IgD-negative memory B cell (primary cell): ENCODE results near the gene DNASE1L3. TPM values are rescaled to one million over a fixed set of nuclear protein-coding genes. Genes with fewer than 3 reads are reported as not detected.
"Not testable (repeated sequence)": the region's sequence is repeated elsewhere in the genome, so short reads cannot be mapped to it uniquely, and the experiment has no call there.

Source experiments
- H3K27ac Mint-ChIP-seq, 3 donors: one replicate each; pipeline ENCODE4 v1.8.0; 2020 to 2022; ENCODE audit warnings: mild to moderate bottlenecking in 3 of 3, mixed read lengths in 3 of 3, moderate library complexity in 1 of 3
- H3K27me3 Mint-ChIP-seq: one replicate; pipeline ENCODE4 v1.8.0; 2021; ENCODE audit warnings: mixed read lengths
- H3K36me3 Mint-ChIP-seq: one replicate; pipeline ENCODE4 v1.8.0; 2020; ENCODE audit warnings: mild to moderate bottlenecking, mixed read lengths
- H3K4me1 Mint-ChIP-seq, 3 donors: one replicate each; pipeline ENCODE4 v1.8.0; 2020 to 2022; ENCODE audit warnings: mixed read lengths in 3 of 3, mild to moderate bottlenecking in 1 of 3
- H3K4me3 Mint-ChIP-seq, 4 donors: one replicate each; pipeline ENCODE4 v1.8.0; 2020 to 2022; ENCODE audit warnings: mild to moderate bottlenecking in 4 of 4, mixed read lengths in 4 of 4, moderate library complexity in 3 of 4
- H3K9me3 Mint-ChIP-seq, 3 donors: one replicate each; pipeline ENCODE4 v1.8.0; 2020 to 2021; ENCODE audit warnings: mixed read lengths in 3 of 3, mild to moderate bottlenecking in 1 of 3
- polyA plus RNA-seq: library from polyadenylated mRNA; unstranded; fragments of 300-500 nt; fragmentation: Illumina TruSeq; gene quantifications from one replicate; pipeline ENCODE4 v1.2.3, GENCODE V29; 2021

The DNASE1L3 gene
- polyA plus RNA-seq, 1 donor from 2014 or later, result 1.7 TPM

- Mint-ChIP-seq H3K27me3 (no peaks in the 10 kb centered on the region), H3K4me1 (peaks cover 17 to 39% (median 33%) of the 10 kb centered on the region in 3 donors), H3K9me3 (no peaks in the 10 kb centered on the region), H3K4me3 (peak overlapping the region in 1 of 4 donors; percentile 70), H3K36me3 (peaks cover 4% of the 10 kb centered on the region), H3K27ac (peak overlapping the region in 1 of 3 donors; percentile 73)
These were observed 30.7 kb upstream of the DNASE1L3 start for GRCh38 chr3:58241306-58242044.

GRCh38 chr3:58238830-58239229 lies 28.1 kb upstream of the DNASE1L3 start:
- Mint-ChIP-seq H3K27me3 (no peaks in the 10 kb centered on the region), H3K4me1 (peaks cover 21 to 40% (median 32%) of the 10 kb centered on the region in 3 donors), H3K27ac (peak overlapping the region; percentile 47 to 76 (median 73)), H3K36me3 (peaks cover 4% of the 10 kb centered on the region), H3K4me3 (peak overlapping the region; percentile 89 to 97 (median 93)), H3K9me3 (no peaks in the 10 kb centered on the region)

- H3K27ac Mint-ChIP-seq, result peak overlapping the region; percentile 73 to 78 (median 76)
- H3K36me3 Mint-ChIP-seq, result peaks cover 3% of the 10 kb centered on the region
- peaks cover 18 to 43% (median 31%) of the 10 kb centered on the region in 3 donors for H3K4me1 Mint-ChIP-seq
- H3K9me3 Mint-ChIP-seq, result no peaks in the 10 kb centered on the region
- peak overlapping the region; percentile 89 to 97 (median 93) for H3K4me3 Mint-ChIP-seq
- no peaks in the 10 kb centered on the region for H3K27me3 Mint-ChIP-seq
These were observed 27.3 kb upstream of the DNASE1L3 start for GRCh38 chr3:58237941-58238681.

GRCh38 chr3:58237238-58237940 lies 26.6 kb upstream of the DNASE1L3 start, which contains the start of gene ABHD6:
ABHD6 (plus strand) TSS chr3:58237792; CDS start chr3:58256587, 18,795 bp downstream.
- Mint-ChIP-seq H3K36me3 (peaks cover 1% of the 10 kb centered on the region), H3K27ac (peak within 1 kb of the TSS; percentile 73 to 95 (median 92)), H3K27me3 (no peaks in the 10 kb centered on the region), H3K4me3 (peak within 1 kb of the TSS; percentile 89 to 97 (median 93)), H3K4me1 (peaks cover 23 to 49% (median 38%) of the 10 kb centered on the region in 3 donors), H3K9me3 (no peaks in the 10 kb centered on the region)

DNA sequence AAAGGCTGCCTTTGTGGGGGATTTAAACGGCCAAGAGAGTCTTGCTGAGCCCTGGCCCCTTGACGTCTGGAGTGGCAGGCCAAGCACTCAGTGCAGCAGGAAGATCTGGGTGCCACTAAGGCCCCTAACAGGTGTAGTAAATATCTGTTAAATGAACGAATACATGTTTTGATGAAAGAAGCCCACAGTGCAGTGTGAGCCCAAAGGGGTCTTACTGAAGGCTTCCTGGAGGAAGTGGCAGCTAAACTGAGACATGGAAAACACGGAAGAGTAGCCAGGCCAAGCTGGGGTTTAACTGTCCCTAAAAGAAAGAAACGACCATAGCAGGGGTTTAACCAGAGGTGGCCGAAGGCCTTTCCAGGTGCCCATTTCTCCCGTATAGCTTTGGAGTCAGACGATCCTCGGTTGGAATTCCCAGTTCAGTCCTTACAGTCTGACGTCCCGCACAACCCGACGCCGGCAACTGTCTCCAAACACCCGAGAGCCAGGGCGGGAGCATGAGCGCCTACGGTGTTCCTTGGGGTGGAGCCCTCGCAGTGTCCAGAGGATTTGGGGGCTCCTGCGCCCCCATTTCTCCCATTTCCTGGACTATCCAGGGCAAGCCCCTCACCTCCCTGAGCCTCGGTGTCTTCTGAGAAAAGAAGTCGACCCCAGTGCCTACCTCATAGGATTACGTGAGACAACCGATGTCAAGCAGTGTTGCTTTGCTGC lies 25.9 kb upstream of the DNASE1L3 start:
- Mint-ChIP-seq H3K27ac (peak overlapping the region; percentile 73 to 95 (median 92)), H3K9me3 (no peaks in the 10 kb centered on the region), H3K4me3 (peak overlapping the region; percentile 89 to 97 (median 92)), H3K4me1 (peaks cover 26 to 46% (median 34%) of the 10 kb centered on the region in 3 donors), H3K27me3 (no peaks in the 10 kb centered on the region), H3K36me3 (no peaks in the 10 kb centered on the region)

DNA sequence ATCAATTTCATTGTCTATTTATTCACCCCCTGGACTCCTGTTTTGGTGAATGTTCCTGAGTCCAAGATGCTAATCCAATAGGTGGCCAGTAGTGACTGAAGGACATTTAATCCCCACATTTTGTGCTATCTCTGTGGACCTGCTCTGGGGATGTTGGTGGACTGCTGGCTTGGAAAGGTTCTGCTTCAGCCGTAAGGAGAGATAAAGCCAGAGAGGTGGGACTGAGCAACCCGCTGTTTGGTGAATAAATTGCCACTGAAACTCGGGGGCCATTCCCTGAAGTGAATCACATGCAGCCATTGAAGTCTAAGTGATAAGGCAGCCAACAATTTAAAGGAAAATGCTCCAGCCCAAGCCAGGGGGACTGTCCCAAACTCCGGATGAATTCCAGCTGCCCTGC lies 25.2 kb upstream of the DNASE1L3 start:
- Mint-ChIP-seq H3K27me3 (no peaks in the 10 kb centered on the region), H3K9me3 (no peaks in the 10 kb centered on the region), H3K4me3 (peak overlapping the region in 2 of 4 donors; percentile 89 to 96), H3K4me1 (peaks cover 33 to 46% (median 35%) of the 10 kb centered on the region in 3 donors), H3K36me3 (no peaks in the 10 kb centered on the region), H3K27ac (no peak overlapping the region)

DNA sequence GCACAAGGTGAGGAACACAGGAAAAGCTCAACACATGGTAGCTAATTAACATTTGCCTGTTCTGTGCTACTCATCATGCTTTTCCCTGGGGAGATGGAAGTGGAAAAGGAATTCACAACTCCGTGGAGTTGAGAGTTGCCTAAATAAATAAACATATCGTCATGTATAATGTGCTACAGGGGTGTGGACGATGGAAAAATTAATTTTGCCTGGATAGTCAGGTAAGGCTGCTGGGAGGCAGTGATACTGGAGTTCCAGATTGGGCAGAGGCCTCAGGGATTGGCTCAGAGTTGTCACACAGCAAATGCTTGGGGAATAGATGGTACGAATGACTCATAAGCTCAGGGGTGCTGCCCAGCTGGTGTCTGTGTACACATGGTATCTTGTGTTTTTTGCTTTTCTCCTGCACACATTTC lies 23.8 kb upstream of the DNASE1L3 start:
- Mint-ChIP-seq H3K9me3 (no peaks in the 10 kb centered on the region), H3K4me3 (peak overlapping the region in 1 of 4 donors; percentile 89), H3K4me1 (peaks cover 32 to 44% (median 33%) of the 10 kb centered on the region in 3 donors), H3K27ac (peak overlapping the region in 2 of 3 donors; percentile 36 to 61), H3K27me3 (no peaks in the 10 kb centered on the region), H3K36me3 (no peaks in the 10 kb centered on the region)

DNA sequence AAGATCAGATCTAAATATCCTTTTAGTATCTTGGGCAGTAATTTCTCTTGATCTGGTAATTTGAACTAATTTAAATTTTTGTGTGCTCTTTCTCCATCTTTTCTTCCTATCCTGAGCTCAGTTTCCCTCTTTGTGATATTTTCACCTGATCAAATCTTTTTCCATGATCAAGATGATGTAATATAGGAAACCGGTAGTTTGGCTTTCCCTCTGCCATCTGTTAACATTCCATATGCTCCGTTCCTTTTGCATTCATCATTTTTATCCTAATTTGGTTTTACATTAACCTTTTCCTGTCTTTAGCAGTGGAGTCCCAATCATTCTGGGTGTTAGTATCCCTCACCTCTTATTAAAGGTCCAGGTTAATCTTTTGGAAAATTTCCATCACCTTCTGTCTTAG lies 20.9 kb upstream of the DNASE1L3 start:
- H3K4me3 Mint-ChIP-seq, result peak overlapping the region in 1 of 4 donors; percentile 46
- H3K27ac Mint-ChIP-seq, result no peak overlapping the region
- H3K27me3 Mint-ChIP-seq, result peaks cover 2% of the 10 kb centered on the region
- no peaks in the 10 kb centered on the region for H3K36me3 Mint-ChIP-seq
- peaks cover 0 to 1% (median 0%) of the 10 kb centered on the region in 3 donors for H3K9me3 Mint-ChIP-seq
- H3K4me1 Mint-ChIP-seq, result peaks cover 25 to 39% (median 27%) of the 10 kb centered on the region in 3 donors

DNA sequence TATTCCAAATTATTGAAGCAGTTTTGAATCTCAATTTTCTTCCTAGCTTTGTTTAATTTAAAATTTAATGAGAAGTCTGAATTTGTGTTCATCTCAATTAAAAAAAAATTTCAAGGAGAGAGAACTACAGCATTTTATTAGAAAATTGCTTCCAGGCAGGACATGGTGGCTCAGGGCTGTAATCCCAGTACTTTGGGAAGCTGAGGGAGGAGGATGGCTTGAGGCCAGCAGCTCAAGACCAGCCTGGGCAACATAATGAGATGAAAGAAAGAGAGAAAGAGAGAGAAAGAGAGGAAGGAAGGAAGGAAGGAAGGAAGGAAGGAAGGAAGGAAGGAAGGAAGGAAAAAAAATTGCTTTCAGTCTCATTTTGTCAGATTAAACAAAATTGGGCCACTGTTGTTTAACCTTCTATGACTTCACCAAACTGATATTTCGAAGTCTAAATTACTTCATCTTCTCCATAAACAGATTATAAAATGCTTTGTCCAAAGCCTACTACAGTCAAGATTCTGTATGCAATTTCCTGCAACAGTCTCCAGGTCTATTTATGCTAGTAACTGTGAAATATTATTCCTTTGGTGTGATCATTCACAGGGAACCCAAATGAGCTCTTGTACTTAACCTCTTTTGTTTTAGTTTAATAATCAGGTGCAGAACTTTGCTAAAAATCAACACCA lies 20.2 kb upstream of the DNASE1L3 start:
- H3K4me1 Mint-ChIP-seq, result peaks cover 25 to 35% (median 27%) of the 10 kb centered on the region in 3 donors
- H3K27me3 Mint-ChIP-seq, result peaks cover 2% of the 10 kb centered on the region
- H3K9me3 Mint-ChIP-seq, result peaks cover 0 to 1% (median 0%) of the 10 kb centered on the region in 3 donors
- no peak overlapping the region for H3K27ac Mint-ChIP-seq
- H3K36me3 Mint-ChIP-seq, result no peaks in the 10 kb centered on the region
- peak overlapping the region in 1 of 4 donors; percentile 46 for H3K4me3 Mint-ChIP-seq

DNA sequence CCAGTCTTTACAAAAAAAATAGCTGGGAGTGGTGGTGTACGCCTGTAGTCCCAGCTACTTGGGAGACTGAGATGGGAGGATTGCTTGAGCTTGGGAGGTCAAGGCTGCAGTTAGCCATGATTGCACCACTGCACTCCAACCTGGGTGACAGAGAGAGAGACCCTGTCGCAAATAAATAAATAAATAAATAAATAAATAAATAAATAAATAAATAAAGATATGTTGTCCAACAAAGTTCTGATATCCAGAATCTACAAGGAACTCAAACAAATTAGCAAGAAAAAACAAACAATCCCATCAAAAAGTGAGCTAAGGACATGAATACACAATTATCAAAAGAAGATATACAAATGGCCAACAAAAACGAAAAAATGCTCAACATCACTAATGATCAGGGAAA lies 17.2 kb upstream of the DNASE1L3 start:
- not testable (repeated sequence) for H3K9me3 Mint-ChIP-seq, H3K4me3 Mint-ChIP-seq, H3K27ac Mint-ChIP-seq, H3K36me3 Mint-ChIP-seq, H3K27me3 Mint-ChIP-seq
- H3K4me1 Mint-ChIP-seq, result peaks cover 14 to 18% (median 15%) of the 10 kb centered on the region in 3 donors

- Mint-ChIP-seq H3K4me1 (peaks cover 2 to 12% (median 5%) of the 10 kb centered on the region in 3 donors), H3K27me3 (peaks cover 2% of the 10 kb centered on the region), H3K9me3 (peaks cover 0 to 1% (median 0%) of the 10 kb centered on the region in 3 donors), H3K27ac (no peak overlapping the region), H3K4me3 (peak overlapping the region in 1 of 4 donors; percentile 18), H3K36me3 (no peaks in the 10 kb centered on the region)
These were observed 13.1 kb upstream of the DNASE1L3 start for GRCh38 chr3:58223855-58224254.

GRCh38 chr3:58222161-58222724 lies 11.5 kb upstream of the DNASE1L3 start:
- Mint-ChIP-seq H3K9me3 (no peaks in the 10 kb centered on the region), H3K36me3 (no peaks in the 10 kb centered on the region), H3K27me3 (peaks cover 2% of the 10 kb centered on the region), H3K4me3 (peak overlapping the region in 2 of 4 donors; percentile 21 to 30), H3K4me1 (peaks cover 10 to 20% (median 17%) of the 10 kb centered on the region in 3 donors), H3K27ac (no peak overlapping the region)

DNA sequence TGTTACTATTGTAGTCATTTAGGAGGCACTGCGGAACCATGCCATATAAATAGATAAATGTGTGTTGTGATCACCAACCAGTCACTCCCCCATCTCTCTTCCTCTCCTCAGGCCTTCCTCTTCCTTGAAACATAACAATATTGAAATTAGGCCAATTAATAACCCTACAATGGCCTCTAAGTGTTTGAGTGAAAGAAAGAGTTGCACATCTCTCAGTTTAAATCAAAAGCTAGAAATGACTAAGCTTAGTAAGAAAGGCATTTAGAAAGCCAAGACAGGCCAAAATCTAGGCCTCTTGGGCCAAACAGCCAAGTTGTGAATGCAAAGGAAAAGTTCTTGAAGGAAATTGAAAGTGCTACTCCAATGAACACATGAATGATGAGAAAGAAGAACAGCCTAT lies 8.1 kb upstream of the DNASE1L3 start:
- no peaks in the 10 kb centered on the region for H3K36me3 Mint-ChIP-seq
- H3K27ac Mint-ChIP-seq, result no peak overlapping the region
- H3K4me3 Mint-ChIP-seq, result peak overlapping the region in 1 of 4 donors; percentile 36
- no peaks in the 10 kb centered on the region for H3K9me3 Mint-ChIP-seq
- peaks cover 32 to 45% (median 35%) of the 10 kb centered on the region in 3 donors for H3K4me1 Mint-ChIP-seq
- H3K27me3 Mint-ChIP-seq, result no peaks in the 10 kb centered on the region
